Panc1 (cell line): ENCODE results near the gene ARL15.

Source experiments
- CTCF ChIP-seq: fragments of 450-650 bp; IDR thresholded peaks from 2 replicates; pipeline ENCODE4 v1.5.1; 2017; ENCODE audit warnings: mild to moderate bottlenecking
- POLR2AphosphoS5 ChIP-seq: IDR thresholded peaks from 2 replicates; pipeline ENCODE4 v1.6.1; 2012; ENCODE audit warnings: mild to moderate bottlenecking, low read depth, low read length, moderate library complexity
- REST ChIP-seq, 2 experiments: IDR thresholded peaks; 2 replicates each; pipeline ENCODE4 v1.6.1; 2011 to 2012; ENCODE audit warnings: low read depth in 2 of 2, control low read depth in 1 of 2, low read length in 1 of 2, mild to moderate bottlenecking in 1 of 2, moderate library complexity in 1 of 2; ENCODE audit not compliant: insufficient read depth in 1 of 2
- SIN3A ChIP-seq: IDR thresholded peaks from 2 replicates; pipeline ENCODE4 v1.6.1; 2012; ENCODE audit warnings: low read depth, mild to moderate bottlenecking, low read length, moderate library complexity, borderline replicate concordance; ENCODE audit not compliant: insufficient read depth
- TCF7L2 ChIP-seq: IDR thresholded peaks from 2 replicates; pipeline ENCODE4 v1.6.1; 2011; ENCODE audit warnings: mild to moderate bottlenecking, low read depth, low read length, inconsistent platforms

GRCh38 chr5:54013556-54014194, 296.7 kb downstream of the ARL15 start:
- TF ChIP-seq CTCF (no peak), POLR2AphosphoS5 (no peak), REST (IDR thresholded peaks at IDR 0.05; ENCODE audit: insufficient read depth in 1 of 2, low read depth in 2 of 2, low read length in 1 of 2) (no peak), SIN3A (no peak), TCF7L2 (no peak)
